Measurements from ENCODE around the gene PRADC1. TPM values are rescaled to one million over a fixed set of nuclear protein-coding genes. Genes with fewer than 3 reads are reported as not detected.

PRADC1 gene
- total RNA-seq (7.0 TPM), polyA plus RNA-seq (10 to 100 TPM; 29.0 to 35.3 (median 32.7) TPM)

GRCh38 chr2:73233154-73233931, at the start of gene PRADC1:
Gene PRADC1 (minus strand): TSS chr2:73233239. CDS start chr2:73233160, 79 bp downstream.
- peak within 1 kb of the TSS; percentile 93 for H3K4me3 ChIP-seq (ENCODE audit: low read depth, low read length)
- H3K27me3 ChIP-seq (ENCODE audit: control insufficient read depth, insufficient read depth, low read length): no peaks in the 10 kb centered on the region
- Mint-ChIP-seq H3K4me3 (peak within 1 kb of the TSS; percentile 95 to 99 (median 98)), H3K27ac (peak within 1 kb of the TSS; percentile 88 to 95 (median 93)), H3K4me1 (peaks cover 12 to 43% (median 30%) of the 10 kb centered on the region in 4 donors), H3K9me3 (no peaks in the 10 kb centered on the region), H3K27me3 (no peaks in the 10 kb centered on the region), H3K36me3 (peaks cover 5% of the 10 kb centered on the region)
- H3K36me3 ChIP-seq (ENCODE audit: control insufficient read depth, insufficient read depth, low read length): peaks cover 4% of the 10 kb centered on the region
- DNase-seq (peak; percentile 95 to 98 (median 96)), ATAC-seq (ENCODE audit: low read depth in 2 of 2) (peak; percentile 85 to 88)
- H3K4me1 ChIP-seq (ENCODE audit: control insufficient read depth, insufficient read depth, low read length, poor library complexity, severe bottlenecking): peaks cover 43% of the 10 kb centered on the region
- no peaks in the 10 kb centered on the region for H3K9me3 ChIP-seq (ENCODE audit: control insufficient read depth in 2 of 2, low read length in 2 of 2)
- peak within 1 kb of the TSS; percentile 95 for H3K27ac ChIP-seq (ENCODE audit: insufficient read depth, low read length, poor library complexity, severe bottlenecking)

GRCh38 chr2:73281244-73281643, 48.2 kb upstream of the PRADC1 start:
- Histone ChIP-seq H3K4me3 (ENCODE audit: low read depth, low read length) (no peak overlapping the region), H3K9me3 (ENCODE audit: control insufficient read depth in 2 of 2, low read length in 2 of 2) (no peaks in the 10 kb centered on the region), H3K4me1 (ENCODE audit: control insufficient read depth, insufficient read depth, low read length, poor library complexity, severe bottlenecking) (peaks cover 18% of the 10 kb centered on the region), H3K27me3 (ENCODE audit: control insufficient read depth, insufficient read depth, low read length) (no peaks in the 10 kb centered on the region), H3K36me3 (ENCODE audit: control insufficient read depth, insufficient read depth, low read length) (no peaks in the 10 kb centered on the region), H3K27ac (ENCODE audit: insufficient read depth, low read length, poor library complexity, severe bottlenecking) (no peak overlapping the region)
- H3K36me3 Mint-ChIP-seq: peaks cover 9% of the 10 kb centered on the region
- DNase-seq: no peak
- H3K4me1 Mint-ChIP-seq: peaks cover 0 to 31% (median 10%) of the 10 kb centered on the region in 4 donors
- no peak for ATAC-seq (ENCODE audit: low read depth in 2 of 2)
- H3K4me3 Mint-ChIP-seq: peak overlapping the region in 1 of 4 donors; percentile 84
- H3K27me3 Mint-ChIP-seq: peaks cover 5% of the 10 kb centered on the region
- no peaks in the 10 kb centered on the region for H3K9me3 Mint-ChIP-seq
- no peak overlapping the region for H3K27ac Mint-ChIP-seq

- H3K9me3 ChIP-seq (ENCODE audit: control insufficient read depth in 2 of 2, low read length in 2 of 2): no peaks in the 10 kb centered on the region
- Mint-ChIP-seq H3K4me1 (peaks cover 0 to 20% (median 3%) of the 10 kb centered on the region in 4 donors), H3K9me3 (no peaks in the 10 kb centered on the region), H3K4me3 (peak overlapping the region in 1 of 4 donors; percentile 30), H3K27ac (no peak overlapping the region), H3K27me3 (peaks cover 5% of the 10 kb centered on the region), H3K36me3 (peaks cover 9% of the 10 kb centered on the region)
- no peak for DNase-seq
- H3K4me3 ChIP-seq (ENCODE audit: low read depth, low read length): no peak overlapping the region
- H3K4me1 ChIP-seq (ENCODE audit: control insufficient read depth, insufficient read depth, low read length, poor library complexity, severe bottlenecking): peaks cover 15% of the 10 kb centered on the region
- H3K27ac ChIP-seq (ENCODE audit: insufficient read depth, low read length, poor library complexity, severe bottlenecking): no peak overlapping the region
- no peaks in the 10 kb centered on the region for H3K27me3 ChIP-seq (ENCODE audit: control insufficient read depth, insufficient read depth, low read length)
- ATAC-seq (ENCODE audit: low read depth in 2 of 2): no peak
- no peaks in the 10 kb centered on the region for H3K36me3 ChIP-seq (ENCODE audit: control insufficient read depth, insufficient read depth, low read length)
Observed at GRCh38 chr2:73279852-73280251, 46.8 kb upstream of the PRADC1 start.

GRCh38 chr2:73272270-73272669, 39.2 kb upstream of the PRADC1 start:
- H3K27me3 ChIP-seq (ENCODE audit: control insufficient read depth, insufficient read depth, low read length): no peaks in the 10 kb centered on the region
- H3K36me3 ChIP-seq (ENCODE audit: control insufficient read depth, insufficient read depth, low read length): no peaks in the 10 kb centered on the region
- Mint-ChIP-seq H3K4me1 (peaks cover 8 to 21% (median 12%) of the 10 kb centered on the region in 4 donors), H3K36me3 (peaks cover 6% of the 10 kb centered on the region), H3K27me3 (no peaks in the 10 kb centered on the region), H3K9me3 (no peaks in the 10 kb centered on the region), H3K4me3 (no peak overlapping the region), H3K27ac (no peak overlapping the region)
- ATAC-seq (ENCODE audit: low read depth in 2 of 2) (no peak), DNase-seq (no peak)
- H3K27ac ChIP-seq (ENCODE audit: insufficient read depth, low read length, poor library complexity, severe bottlenecking): no peak overlapping the region
- H3K4me1 ChIP-seq (ENCODE audit: control insufficient read depth, insufficient read depth, low read length, poor library complexity, severe bottlenecking): peaks cover 13% of the 10 kb centered on the region
- no peak overlapping the region for H3K4me3 ChIP-seq (ENCODE audit: low read depth, low read length)
- no peaks in the 10 kb centered on the region for H3K9me3 ChIP-seq (ENCODE audit: control insufficient read depth in 2 of 2, low read length in 2 of 2)

GRCh38 chr2:73269686-73270465, 36.8 kb upstream of the PRADC1 start:
- H3K36me3 Mint-ChIP-seq: peaks cover 6% of the 10 kb centered on the region
- Histone ChIP-seq H3K27me3 (ENCODE audit: control insufficient read depth, insufficient read depth, low read length) (no peaks in the 10 kb centered on the region), H3K4me1 (ENCODE audit: control insufficient read depth, insufficient read depth, low read length, poor library complexity, severe bottlenecking) (peaks cover 13% of the 10 kb centered on the region), H3K4me3 (ENCODE audit: low read depth, low read length) (peak overlapping the region; percentile 58), H3K36me3 (ENCODE audit: control insufficient read depth, insufficient read depth, low read length) (no peaks in the 10 kb centered on the region), H3K27ac (ENCODE audit: insufficient read depth, low read length, poor library complexity, severe bottlenecking) (peak overlapping the region; percentile 36), H3K9me3 (ENCODE audit: control insufficient read depth in 2 of 2, low read length in 2 of 2) (no peaks in the 10 kb centered on the region)
- no peaks in the 10 kb centered on the region for H3K27me3 Mint-ChIP-seq
- H3K9me3 Mint-ChIP-seq: no peaks in the 10 kb centered on the region
- peaks cover 8 to 29% (median 13%) of the 10 kb centered on the region in 4 donors for H3K4me1 Mint-ChIP-seq
- peak overlapping the region; percentile 61 to 90 (median 81) for H3K27ac Mint-ChIP-seq
- H3K4me3 Mint-ChIP-seq: peak overlapping the region; percentile 40 to 84 (median 71)
- ATAC-seq (ENCODE audit: low read depth in 2 of 2): peak; percentile 5 to 9
- no peak for DNase-seq

DNA sequence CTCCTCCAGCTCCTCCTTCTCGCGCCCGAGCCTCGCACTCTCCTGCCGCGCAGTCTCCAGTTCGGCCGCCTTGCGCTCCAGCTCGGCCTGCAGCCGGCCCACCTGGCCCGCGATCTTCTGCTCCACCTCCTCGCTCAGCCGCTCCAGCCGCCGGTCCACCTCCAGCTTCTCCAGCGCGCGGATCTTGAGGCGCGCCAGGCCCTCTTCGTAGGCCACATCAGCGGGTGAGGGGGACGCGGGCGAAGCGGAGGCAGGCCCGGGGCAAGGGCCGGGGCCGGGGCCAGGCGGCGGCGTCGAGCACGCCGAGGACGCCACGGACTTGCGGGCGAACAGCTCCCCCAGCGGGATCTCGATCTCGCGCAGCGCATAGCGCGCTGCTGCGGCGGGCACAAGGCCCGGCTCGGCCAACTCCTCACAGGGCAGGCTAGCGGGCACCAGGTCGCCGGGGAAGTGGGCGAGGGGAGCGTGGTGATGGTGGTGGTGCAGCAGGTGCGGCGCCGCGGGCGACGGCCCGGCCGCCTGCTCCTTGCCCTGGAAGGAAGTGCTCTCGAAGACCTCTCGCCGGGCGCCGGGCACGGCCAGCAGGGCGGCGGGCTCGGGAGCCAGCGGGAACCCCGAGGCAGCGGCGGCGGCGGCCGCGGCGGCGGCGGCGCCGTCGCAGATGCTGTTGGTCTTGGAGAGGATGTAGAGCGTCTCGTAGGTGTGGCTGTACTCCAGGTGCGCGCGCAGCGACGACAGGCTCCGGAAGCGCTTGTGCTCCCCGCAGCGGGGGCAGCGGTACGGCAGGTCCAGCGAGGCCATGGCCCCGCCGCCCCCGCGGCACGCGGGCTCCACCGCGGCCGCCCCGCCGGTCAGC, 36.0 kb upstream of the PRADC1 start:
- Histone ChIP-seq H3K4me3 (ENCODE audit: low read depth, low read length) (peak overlapping the region; percentile 58), H3K27ac (ENCODE audit: insufficient read depth, low read length, poor library complexity, severe bottlenecking) (no peak overlapping the region), H3K9me3 (ENCODE audit: control insufficient read depth in 2 of 2, low read length in 2 of 2) (no peaks in the 10 kb centered on the region), H3K27me3 (ENCODE audit: control insufficient read depth, insufficient read depth, low read length) (no peaks in the 10 kb centered on the region), H3K36me3 (ENCODE audit: control insufficient read depth, insufficient read depth, low read length) (peaks cover under 1% of the 10 kb centered on the region), H3K4me1 (ENCODE audit: control insufficient read depth, insufficient read depth, low read length, poor library complexity, severe bottlenecking) (peaks cover 13% of the 10 kb centered on the region)
- Mint-ChIP-seq H3K4me1 (peaks cover 8 to 29% (median 13%) of the 10 kb centered on the region in 4 donors), H3K36me3 (peaks cover 3% of the 10 kb centered on the region), H3K27ac (peak overlapping the region in 1 of 3 donors; percentile 61), H3K9me3 (no peaks in the 10 kb centered on the region), H3K27me3 (no peaks in the 10 kb centered on the region), H3K4me3 (peak overlapping the region in 3 of 4 donors; percentile 57 to 81 (median 74))
- DNase-seq (peak; percentile 69 to 89 (median 80)), ATAC-seq (ENCODE audit: low read depth in 2 of 2) (peak; percentile 92 to 94)

DNA sequence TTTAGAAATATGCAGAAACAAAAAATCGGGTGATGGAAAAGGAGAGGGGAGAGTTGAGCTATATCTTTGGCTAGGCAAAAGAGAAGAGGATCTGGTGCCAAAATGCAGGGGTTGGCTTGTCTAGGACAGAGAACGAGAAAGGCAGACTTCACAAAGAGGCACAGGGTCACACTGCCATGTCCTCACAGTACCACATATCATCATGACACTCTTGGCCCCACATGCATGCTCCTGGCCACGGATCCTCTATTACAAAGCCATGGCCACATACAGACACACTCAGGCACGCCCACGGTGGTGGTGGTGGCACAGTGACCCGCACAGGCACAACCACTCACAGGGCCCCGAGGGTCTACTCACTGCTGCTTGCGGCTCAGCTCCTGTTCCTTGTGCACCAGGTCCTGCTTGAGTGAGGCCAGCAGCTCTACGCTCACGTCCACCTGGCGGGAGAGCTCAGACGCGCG, 35.4 kb upstream of the PRADC1 start:
- H3K36me3 Mint-ChIP-seq: peaks cover 3% of the 10 kb centered on the region
- peaks cover 13% of the 10 kb centered on the region for H3K4me1 ChIP-seq (ENCODE audit: control insufficient read depth, insufficient read depth, low read length, poor library complexity, severe bottlenecking)
- H3K27ac Mint-ChIP-seq: peak overlapping the region; percentile 1 to 78 (median 66)
- ATAC-seq (ENCODE audit: low read depth in 2 of 2) (no peak), DNase-seq (no peak)
- H3K9me3 Mint-ChIP-seq: no peaks in the 10 kb centered on the region
- H3K4me1 Mint-ChIP-seq: peaks cover 8 to 31% (median 13%) of the 10 kb centered on the region in 4 donors
- H3K27ac ChIP-seq (ENCODE audit: insufficient read depth, low read length, poor library complexity, severe bottlenecking): no peak overlapping the region
- no peaks in the 10 kb centered on the region for H3K9me3 ChIP-seq (ENCODE audit: control insufficient read depth in 2 of 2, low read length in 2 of 2)
- H3K4me3 Mint-ChIP-seq: peak overlapping the region; percentile 57 to 81 (median 72)
- H3K27me3 Mint-ChIP-seq: no peaks in the 10 kb centered on the region
- H3K27me3 ChIP-seq (ENCODE audit: control insufficient read depth, insufficient read depth, low read length): no peaks in the 10 kb centered on the region
- peak overlapping the region; percentile 24 for H3K4me3 ChIP-seq (ENCODE audit: low read depth, low read length)
- H3K36me3 ChIP-seq (ENCODE audit: control insufficient read depth, insufficient read depth, low read length): peaks cover 5% of the 10 kb centered on the region

Measured in CD4-positive, CD25-positive, alpha-beta regulatory T cell (primary cell).